ENCODE results near the gene KLHDC3.
"Not testable (repeated sequence)": the region's sequence is repeated elsewhere in the genome, so short reads cannot be mapped to it uniquely, and the experiment has no call there.

The KLHDC3 gene

GRCh38 chr6:43024436-43024835 lies 10.4 kb downstream of the KLHDC3 start:
- no peak for DNase-seq (ENCODE audit: low read depth, low spot score)

DNA sequence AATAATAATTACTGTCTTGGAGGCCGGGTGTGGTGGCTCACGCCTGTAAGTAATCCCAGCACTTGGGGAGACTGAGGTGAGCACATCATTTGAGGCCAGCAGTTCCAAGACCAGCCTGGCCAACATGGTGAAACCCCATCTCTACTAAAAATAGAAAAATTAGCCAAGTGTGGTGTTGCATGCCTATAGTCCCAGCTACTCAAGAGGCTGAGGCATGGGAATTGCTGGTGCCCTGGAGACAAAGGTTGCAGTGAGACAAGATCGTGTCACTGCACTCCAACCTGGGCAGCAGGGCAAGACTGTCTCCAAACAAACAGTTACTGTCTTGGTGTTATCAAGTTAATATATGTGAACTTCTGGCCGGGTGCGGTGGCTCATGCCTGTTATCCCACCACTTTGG lies 12.3 kb downstream of the KLHDC3 start:
- no peak for DNase-seq (ENCODE audit: low read depth, low spot score)

DNA sequence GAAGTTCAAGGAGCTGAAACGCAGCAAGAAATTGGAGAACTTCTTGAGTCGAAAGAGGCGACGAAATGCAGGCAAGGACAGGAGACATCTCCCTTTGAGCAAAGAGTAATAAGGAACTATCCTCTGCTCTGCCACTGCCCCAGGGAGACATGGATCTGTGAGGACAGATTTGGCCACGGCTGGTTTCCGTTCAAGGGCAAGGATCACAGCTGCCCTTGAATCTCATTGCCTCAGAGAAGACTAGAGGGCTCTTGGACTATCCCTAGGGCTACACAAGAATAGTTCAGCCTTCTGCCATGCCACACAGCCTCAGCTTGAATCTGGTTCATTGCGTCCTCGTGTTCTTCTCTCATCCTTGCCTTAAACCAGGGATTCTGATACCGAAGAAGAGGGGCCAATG lies 15.1 kb downstream of the KLHDC3 start:
- DNase-seq (ENCODE audit: low read depth, low spot score), result no peak

DNA sequence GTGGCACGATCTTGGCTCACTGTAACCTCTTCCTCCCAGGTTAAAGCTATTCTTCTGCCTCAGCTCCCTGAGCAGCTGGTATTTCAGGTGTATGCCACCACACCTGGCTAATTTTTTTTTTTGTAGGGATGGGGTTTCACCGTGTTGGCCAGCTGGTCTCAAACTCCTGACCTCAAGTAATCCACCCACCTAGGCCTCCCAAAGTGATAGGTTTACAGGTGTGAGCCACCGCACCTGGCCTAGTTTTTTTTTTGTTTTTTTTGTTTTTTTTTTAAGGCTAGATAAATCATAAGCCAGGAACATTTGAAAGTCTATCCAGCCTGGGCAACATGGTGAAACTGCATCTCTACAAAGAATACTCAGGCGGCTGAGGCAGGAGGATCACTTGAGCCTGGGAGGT lies 18.3 kb downstream of the KLHDC3 start:
- no peak for DNase-seq (ENCODE audit: low read depth, low spot score)

DNA sequence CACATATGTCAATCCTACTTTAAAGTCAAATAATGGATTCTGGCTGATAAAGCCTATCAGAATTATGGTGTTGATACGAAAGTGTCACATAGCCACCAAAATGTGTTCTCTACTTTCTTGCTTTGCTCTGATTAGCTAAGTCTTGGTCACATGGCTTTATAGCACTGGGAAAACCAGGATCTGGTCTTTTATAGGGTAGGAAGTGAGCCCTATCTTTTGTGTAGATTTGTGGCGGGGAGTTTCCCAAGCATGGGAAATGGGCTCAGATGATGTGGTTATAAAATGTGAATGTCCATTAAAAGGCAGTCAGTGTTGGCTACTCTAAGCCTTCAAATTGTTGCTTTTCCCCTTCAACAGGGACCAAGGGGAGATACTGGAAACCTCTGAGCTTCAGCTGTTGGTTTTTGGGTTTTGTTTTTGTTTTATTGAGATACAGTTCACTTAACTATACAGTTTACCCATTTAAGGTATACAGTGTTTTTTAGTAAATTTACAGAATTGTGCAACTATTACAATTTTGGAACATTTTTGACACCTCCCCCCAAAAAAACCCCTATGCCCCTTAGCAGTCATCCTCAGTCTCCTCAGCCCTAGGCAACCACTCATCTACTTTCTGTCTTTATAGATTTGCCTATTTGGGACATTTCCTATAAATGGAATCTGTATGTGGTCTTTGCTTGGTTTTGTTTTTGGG lies 19.6 kb downstream of the KLHDC3 start:
- DNase-seq (ENCODE audit: low read depth, low spot score), result no peak

GRCh38 chr6:43034190-43034525 lies 20.1 kb downstream of the KLHDC3 start:
- DNase-seq (ENCODE audit: low read depth, low spot score), result no peak

DNA sequence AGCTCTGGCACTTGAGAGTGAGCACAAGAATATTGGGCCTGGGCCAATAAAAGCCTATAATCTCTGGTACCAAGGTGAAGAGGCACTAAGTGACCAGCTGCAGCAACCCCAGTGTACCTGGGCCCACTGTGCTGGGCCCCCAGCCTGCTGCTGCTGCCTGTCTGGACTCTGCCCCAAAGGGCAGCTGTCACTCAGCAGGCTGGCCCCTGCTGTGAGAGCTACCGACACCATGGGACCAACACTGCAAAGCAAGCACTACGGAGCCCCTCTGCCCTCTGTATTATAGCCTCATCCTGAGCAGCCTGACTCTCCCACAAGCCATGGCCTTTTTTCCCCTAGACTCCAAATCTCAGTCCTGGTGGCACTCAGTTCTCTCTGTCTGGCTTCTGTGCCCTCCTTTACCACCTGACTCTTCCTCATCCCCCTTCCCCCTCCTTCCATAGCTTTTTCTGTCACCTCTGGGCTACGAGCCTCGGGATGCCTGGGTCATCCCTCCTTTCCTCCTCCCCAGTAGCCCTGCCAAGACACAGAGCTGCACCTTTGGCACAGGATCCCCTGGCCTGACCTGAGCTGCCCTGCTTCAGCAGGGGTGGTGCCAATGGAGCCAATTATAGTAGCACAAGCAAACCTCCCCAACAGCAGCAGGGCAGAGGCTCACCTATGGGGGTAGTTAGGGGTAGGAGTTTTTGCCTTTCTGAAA lies 21.6 kb downstream of the KLHDC3 start:
- no peak for DNase-seq (ENCODE audit: low read depth, low spot score)

DNA sequence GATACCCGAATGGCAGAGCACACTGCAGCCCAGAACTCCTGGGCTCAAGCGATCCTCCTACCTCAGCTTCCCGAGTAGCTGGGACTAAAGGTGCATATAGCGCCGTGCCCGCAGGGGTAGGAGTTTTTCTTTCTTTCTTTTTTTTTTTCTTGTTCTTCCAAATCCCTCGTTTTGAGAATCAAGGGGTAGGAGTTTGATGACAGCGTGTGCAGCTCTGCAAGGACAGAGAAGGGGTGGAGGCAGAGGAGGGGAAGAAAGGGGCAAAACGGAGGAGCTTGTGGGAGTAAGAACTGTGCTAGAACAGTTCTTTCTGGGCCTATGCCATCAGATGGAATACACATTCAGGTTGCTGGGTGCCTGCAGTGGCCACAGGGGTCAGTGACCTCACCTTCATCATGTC lies 22.7 kb downstream of the KLHDC3 start:
- no peak for DNase-seq (ENCODE audit: low read depth, low spot score)

GRCh38 chr6:43037197-43037596 lies 23.1 kb downstream of the KLHDC3 start:
- no peak for DNase-seq (ENCODE audit: low read depth, low spot score)

DNA sequence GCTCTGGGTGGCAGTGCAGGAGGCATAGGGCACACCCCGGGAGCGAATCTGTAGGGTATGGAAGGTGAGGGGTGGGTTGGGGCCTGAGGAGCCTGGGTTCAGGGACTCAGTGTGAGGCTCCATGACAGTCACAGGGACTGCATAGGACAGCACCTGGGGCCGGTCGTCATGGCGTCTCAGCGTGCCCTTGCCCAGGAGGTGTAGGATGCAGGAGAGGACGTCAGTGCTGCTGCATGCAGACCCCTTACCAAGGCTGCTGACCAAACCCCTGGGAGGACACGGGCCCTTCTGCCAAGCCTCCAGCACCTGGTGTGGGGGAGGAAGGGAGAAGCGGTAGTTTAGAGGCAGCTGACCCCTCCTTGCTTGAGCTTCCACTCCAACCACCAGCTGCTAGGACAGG lies 23.7 kb downstream of the KLHDC3 start:
- no peak for DNase-seq (ENCODE audit: low read depth, low spot score)

DNA sequence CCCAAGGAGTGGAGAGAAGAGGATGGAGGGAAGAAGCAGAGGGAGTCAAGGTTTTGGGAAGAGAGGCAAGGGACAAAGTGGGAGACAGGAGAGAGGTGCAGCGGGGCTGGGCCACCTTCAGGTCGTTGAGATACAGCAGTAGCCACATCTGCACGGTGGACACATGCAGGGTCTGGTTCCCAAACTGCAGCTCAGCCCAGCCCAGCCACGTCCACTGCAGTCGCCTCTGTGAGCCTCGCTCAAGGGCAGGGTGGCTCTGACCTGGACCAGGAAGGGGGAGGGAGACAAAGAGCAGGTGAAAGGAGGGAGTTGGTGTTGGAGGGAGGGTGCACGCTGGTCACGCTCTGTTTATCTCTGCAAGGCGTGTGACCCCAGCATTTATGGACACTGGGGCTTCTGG lies 24.7 kb downstream of the KLHDC3 start:
- DNase-seq (ENCODE audit: low read depth, low spot score), result no peak

DNA sequence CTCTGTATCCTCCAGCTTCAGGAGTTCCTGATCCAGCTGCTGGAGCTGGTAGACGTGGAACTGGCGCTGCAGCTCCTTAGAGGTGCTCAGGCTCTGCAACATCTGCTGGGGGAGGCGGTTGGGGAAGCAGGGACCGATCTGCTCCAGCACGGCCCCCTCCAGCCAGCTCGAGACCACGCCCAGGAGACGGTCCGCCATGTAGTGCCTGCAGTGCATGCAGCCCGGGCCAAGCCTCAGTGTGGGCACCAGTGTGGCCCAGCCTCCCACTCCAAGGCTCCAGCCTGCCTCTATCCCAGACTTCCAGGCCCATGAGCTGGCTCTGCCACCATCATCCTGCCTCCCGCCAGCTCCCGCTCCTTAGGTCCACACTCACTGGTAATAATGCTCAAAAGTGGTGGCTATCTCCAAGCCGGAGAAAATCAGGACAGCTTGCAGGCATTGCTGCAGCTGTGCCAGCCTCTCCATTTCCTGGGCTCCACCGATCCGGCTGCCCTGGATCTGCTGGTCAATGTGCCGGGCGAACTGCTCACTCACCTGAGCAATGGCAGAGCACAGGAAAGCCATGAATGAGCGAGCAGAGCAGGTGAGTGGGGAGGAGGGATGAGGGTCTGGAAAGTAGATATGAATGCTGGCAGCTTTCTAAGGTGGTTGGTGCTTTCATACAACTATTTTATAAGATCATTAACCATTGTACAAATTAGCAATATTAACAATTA lies 26.7 kb downstream of the KLHDC3 start:
- no peak for DNase-seq (ENCODE audit: low read depth, low spot score)

GRCh38 chr6:43041475-43041874 lies 27.4 kb downstream of the KLHDC3 start:
- DNase-seq (ENCODE audit: low read depth, low spot score), result not testable (repeated sequence)

GRCh38 chr6:43043310-43043709 lies 29.3 kb downstream of the KLHDC3 start:
- DNase-seq (ENCODE audit: low read depth, low spot score), result no peak

- no peak for DNase-seq (ENCODE audit: low read depth, low spot score)
These were observed 31.4 kb downstream of the KLHDC3 start for GRCh38 chr6:43045371-43045930.

- no peak for DNase-seq (ENCODE audit: low read depth, low spot score)
These were observed 33.9 kb downstream of the KLHDC3 start for GRCh38 chr6:43047998-43048397.

- DNase-seq (ENCODE audit: low read depth, low spot score), result no peak
These were observed 36.9 kb downstream of the KLHDC3 start for GRCh38 chr6:43050981-43051380.

DNA sequence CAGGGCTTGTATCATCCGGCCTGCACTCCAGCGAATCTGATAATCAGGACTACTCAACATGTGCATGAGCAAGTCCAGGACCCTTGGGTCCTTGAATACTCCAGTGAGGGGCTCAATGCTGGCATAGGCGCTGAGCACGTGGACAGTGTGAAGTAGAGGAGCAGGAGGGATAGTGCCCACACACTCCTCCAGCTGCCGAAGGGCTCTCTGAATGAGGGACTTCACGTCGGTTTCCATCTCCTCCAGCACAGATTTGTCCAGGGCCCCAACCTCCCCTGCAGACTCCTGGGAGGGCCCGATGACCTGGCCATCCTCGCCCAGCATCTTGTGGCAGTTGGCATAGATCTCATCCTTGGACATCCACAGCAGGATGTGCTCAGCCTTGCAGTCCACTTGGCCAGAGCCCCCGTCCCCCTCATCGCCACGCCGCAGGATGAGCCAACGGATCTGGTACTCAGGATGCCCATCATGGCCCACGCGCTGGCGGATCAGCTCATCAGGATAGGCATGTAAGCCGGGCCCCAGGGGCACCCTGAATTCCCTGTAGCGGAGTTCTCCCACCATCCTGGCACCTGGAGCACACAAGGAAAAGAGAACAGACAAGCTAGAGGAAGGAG lies 38.3 kb downstream of the KLHDC3 start:
- DNase-seq (ENCODE audit: low read depth, low spot score), result no peak

DNA sequence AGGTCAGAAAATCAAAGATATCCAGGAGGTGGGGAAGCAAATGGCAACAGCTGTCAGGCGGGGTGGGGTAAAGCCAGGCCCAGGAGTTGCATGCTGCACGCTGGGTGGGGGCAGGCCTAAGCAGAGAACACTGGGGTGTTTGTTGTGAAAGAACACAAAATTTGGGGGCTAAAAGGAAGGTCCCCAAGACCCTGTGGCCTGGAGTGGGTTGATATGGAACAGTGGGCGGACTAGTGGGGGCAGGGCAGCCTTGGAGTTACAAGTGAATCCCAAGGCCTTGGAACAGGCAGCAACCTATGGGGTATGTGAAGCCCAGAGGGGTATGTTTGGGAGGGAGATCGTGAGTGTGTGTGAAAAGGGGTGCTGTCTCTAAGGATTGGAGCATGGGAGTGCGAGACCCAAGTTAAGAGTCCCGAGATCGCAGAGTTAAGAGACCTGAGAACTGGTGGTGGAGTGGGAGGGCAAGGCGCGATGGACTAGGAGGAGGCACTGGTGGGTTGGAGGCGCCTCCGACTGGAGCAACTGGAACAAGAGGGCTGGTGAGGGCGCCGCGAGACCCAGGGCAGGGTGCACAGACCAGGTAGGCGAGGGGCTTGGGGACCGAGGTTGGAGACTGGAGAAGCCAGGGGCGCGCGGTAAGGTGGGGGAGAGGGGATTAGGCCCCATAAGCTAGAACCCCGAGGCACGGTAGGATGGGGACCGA lies 38.9 kb downstream of the KLHDC3 start:
- DNase-seq (ENCODE audit: low read depth, low spot score), result no peak

DNA sequence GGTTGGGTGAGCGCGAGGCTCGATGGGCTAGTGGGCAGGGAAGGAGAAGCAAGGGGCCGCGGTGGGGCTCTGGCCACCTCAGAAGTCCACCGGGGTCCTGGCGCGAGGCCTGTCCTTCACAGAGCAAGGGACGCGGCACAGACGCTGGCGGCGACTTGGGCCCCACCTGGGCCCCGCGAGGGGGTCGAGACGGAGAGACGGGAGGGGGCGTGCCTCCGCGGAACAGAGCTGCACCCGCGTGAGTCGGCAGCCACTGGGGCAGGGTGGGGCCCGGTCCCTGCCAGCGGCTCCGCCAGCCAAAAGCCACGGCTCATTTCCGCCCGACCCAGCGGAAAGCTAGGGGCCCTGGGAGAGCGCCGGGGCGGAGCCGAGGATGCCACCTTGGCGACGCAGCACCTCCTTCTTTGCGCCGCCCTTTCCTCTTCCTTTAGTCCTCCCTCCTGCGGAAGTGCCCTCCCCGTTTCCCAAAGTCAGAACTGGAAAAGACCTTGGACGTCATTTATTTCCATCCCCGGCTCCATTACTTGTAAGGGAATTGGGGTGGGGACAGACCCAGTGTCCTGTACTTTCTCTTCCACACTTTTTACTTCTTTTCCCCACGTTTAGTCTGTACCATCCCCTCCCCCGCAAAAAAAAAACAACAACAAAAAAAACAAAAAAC lies 39.6 kb downstream of the KLHDC3 start, which contains the start of gene CUL7:
Gene CUL7 (minus strand): TSS at position 307 of the 661 bp plus-strand sequence. CDS start 1,063 bp downstream, outside the sequence.
- peak; percentile 81 for DNase-seq (ENCODE audit: low read depth, low spot score)

All from iPS DF 19.7 (cell line).